Neural cell (in vitro differentiated cells): ENCODE data around the gene LRBA. TPM values are rescaled to one million over a fixed set of nuclear protein-coding genes. Genes with fewer than 3 reads are reported as not detected.
"Not testable (repeated sequence)": the region's sequence is repeated elsewhere in the genome, so short reads cannot be mapped to it uniquely, and the experiment has no call there.

ENCODE experiments used
- H2AFZ ChIP-seq: fragments of 200-600, 300-800 bp; sonication (generic), shearing (Covaris generic); 2 replicates; pipeline ENCODE4 v1.6.0; 2014; ENCODE audit warnings: low read depth, mild to moderate bottlenecking, antibody characterized with exemption, low read length, moderate library complexity
- H3F3A ChIP-seq: fragments of 200-600 bp; shearing (Covaris generic); 2 replicates; pipeline ENCODE4 v1.6.1; 2016; ENCODE audit warnings: mild to moderate bottlenecking, moderate library complexity, mixed read lengths, antibody characterized with exemption, low read length; ENCODE audit not compliant: insufficient read depth, poor library complexity, severe bottlenecking
- H3K27ac ChIP-seq: fragments of 200-600, 300-800 bp; sonication (generic), shearing (Covaris generic); 2 replicates; pipeline ENCODE4 v1.5.1; 2014; ENCODE audit warnings: mild to moderate bottlenecking, low read length, moderate library complexity
- H3K27me3 ChIP-seq: fragments of 300-800, 200-600 bp; sonication (generic), shearing (Covaris generic); 2 replicates; pipeline ENCODE4 v1.6.0; 2014; ENCODE audit warnings: mild to moderate bottlenecking, low read depth, low read length, moderate library complexity; ENCODE audit not compliant: insufficient read depth
- H3K36me3 ChIP-seq: fragments of 300-800, 200-600 bp; sonication (generic), shearing (Covaris generic); 2 replicates; pipeline ENCODE4 v1.5.1; 2014; ENCODE audit warnings: mild to moderate bottlenecking, antibody characterized with exemption, low read length, moderate library complexity; ENCODE audit not compliant: insufficient read depth
- H3K4me2 ChIP-seq: fragments of 300-800, 200-600 bp; sonication (generic), shearing (Covaris generic); 2 replicates; pipeline ENCODE4 v1.6.0; 2014; ENCODE audit warnings: mild to moderate bottlenecking, low read length
- H3K4me3 ChIP-seq: fragments of 300-800, 200-600 bp; sonication (generic), shearing (Covaris generic); 2 replicates; pipeline ENCODE4 v1.5.1; 2014; ENCODE audit warnings: mild to moderate bottlenecking, low read length, moderate library complexity
- H3K79me2 ChIP-seq: fragments of 200-600 bp; shearing (Covaris generic); replicated peaks from 2 replicates; pipeline ENCODE4 v1.6.0; 2014; ENCODE audit warnings: mild to moderate bottlenecking, low read length, moderate library complexity; ENCODE audit not compliant: insufficient read depth
- H3K9ac ChIP-seq: fragments of 300-800, 200-600 bp; sonication (generic), shearing (Covaris generic); 2 replicates; pipeline ENCODE4 v1.6.1; 2016; ENCODE audit warnings: mild to moderate bottlenecking, low read length, mixed read lengths
- H3K9me2 ChIP-seq: fragments of 200-600 bp; shearing (Covaris generic); 2 replicates; pipeline ENCODE4 v1.6.1; 2016; ENCODE audit warnings: mild to moderate bottlenecking, low read length, mixed read lengths; ENCODE audit not compliant: insufficient read depth
- H3K9me3 ChIP-seq: fragments of 200-600, 300-800 bp; sonication (generic), shearing (Covaris generic); 2 replicates; pipeline ENCODE4 v1.6.1; 2016; ENCODE audit warnings: mild to moderate bottlenecking, mixed run types, low read length, moderate library complexity, mixed read lengths
- H4K20me1 ChIP-seq: fragments of 200-600 bp; shearing (Covaris generic); 2 replicates; pipeline ENCODE4 v1.6.1; 2016; ENCODE audit warnings: mild to moderate bottlenecking, mixed run types; ENCODE audit not compliant: insufficient read depth
- EP300 ChIP-seq: fragments of 450-650 bp; conservative IDR thresholded peaks from 2 replicates; pipeline ENCODE4 v1.6.1; 2014; ENCODE audit warnings: antibody characterized with exemption, mild to moderate bottlenecking, moderate library complexity; ENCODE audit not compliant: poor library complexity, severe bottlenecking
- EZH2 ChIP-seq: fragments of 200-600, 300-800 bp; shearing (Covaris generic), sonication (generic); IDR thresholded peaks from 2 replicates; pipeline ENCODE4 v1.6.1; 2014; ENCODE audit warnings: antibody characterized with exemption, low read length, borderline replicate concordance, mild to moderate bottlenecking; ENCODE audit not compliant: insufficient read depth, poor library complexity, severe bottlenecking
- MXI1 ChIP-seq: fragments of 450-650 bp; conservative IDR thresholded peaks from 2 replicates; pipeline ENCODE4 v1.6.1; 2014; ENCODE audit warnings: antibody characterized with exemption, mild to moderate bottlenecking; ENCODE audit not compliant: poor library complexity, severe bottlenecking
- POLR2AphosphoS5 ChIP-seq: IDR thresholded peaks from 2 replicates; pipeline ENCODE4 v1.6.1; 2012
- RAD21 ChIP-seq: fragments of 450-650 bp; conservative IDR thresholded peaks from 2 replicates; pipeline ENCODE4 v1.6.1; 2014; ENCODE audit warnings: antibody characterized with exemption, mild to moderate bottlenecking, moderate library complexity
- SMC3 ChIP-seq: fragments of 450-650 bp; conservative IDR thresholded peaks from 2 replicates; pipeline ENCODE4 v1.6.1; 2014; ENCODE audit warnings: antibody characterized with exemption, mild to moderate bottlenecking, moderate library complexity; ENCODE audit not compliant: poor library complexity
- TAF1 ChIP-seq: IDR thresholded peaks from 2 replicates; pipeline ENCODE4 v1.6.1; 2012; ENCODE audit warnings: low read depth
- polyA plus RNA-seq: library from polyadenylated mRNA; depleted of rRNA; stranded (reverse); fragments of >200 nt; gene quantifications from 2 replicates; pipeline ENCODE4 v1.2.3, GENCODE V29; 2014
- TF ChIP-seq, protein P1 (sequence below): fragments of 450-650 bp; IDR thresholded peaks from 2 replicates; pipeline ENCODE4 v1.5.1; 2014; ENCODE audit warnings: antibody characterized with exemption, mild to moderate bottlenecking, moderate library complexity; ENCODE audit not compliant: poor library complexity, severe bottlenecking
- TF ChIP-seq, protein P2 (sequence below): IDR thresholded peaks from 2 replicates; pipeline ENCODE4 v1.6.1; 2012; ENCODE audit warnings: borderline replicate concordance

LRBA gene
- polyA plus RNA-seq, 1 donor from 2014 or later: 7.1 TPM

DNA sequence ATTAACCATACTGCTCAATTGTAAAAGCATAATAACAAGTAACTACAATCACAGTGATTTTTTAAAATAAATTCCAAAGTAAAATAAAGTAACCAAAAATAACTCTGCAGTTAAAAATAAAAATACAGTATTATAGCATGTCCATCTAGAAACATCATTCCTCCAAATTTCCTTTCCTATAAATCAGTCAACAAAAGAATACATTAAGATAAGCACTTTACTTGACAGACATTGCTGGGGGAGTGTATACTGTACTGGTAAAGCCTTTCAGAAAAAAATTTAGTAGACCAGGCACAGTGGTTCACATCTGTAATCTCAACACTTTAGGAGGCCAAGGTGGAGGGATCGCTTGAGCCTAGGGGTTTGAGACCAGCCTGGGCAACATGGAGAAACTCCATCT is 91.1 kb downstream of the LRBA start:
- H3K9ac ChIP-seq: no peak overlapping the region
- H4K20me1 ChIP-seq: no peaks in the 10 kb centered on the region
- H3K4me3 ChIP-seq: no peak overlapping the region
- no peak overlapping the region for H2AFZ ChIP-seq
- no peak overlapping the region for H3K4me2 ChIP-seq
- no peaks in the 10 kb centered on the region for H3K9me2 ChIP-seq
- no peaks in the 10 kb centered on the region for H3F3A ChIP-seq
- H3K79me2 ChIP-seq: no peaks in the 10 kb centered on the region
- H3K27me3 ChIP-seq: no peaks in the 10 kb centered on the region
- no peaks in the 10 kb centered on the region for H3K9me3 ChIP-seq
- no peaks in the 10 kb centered on the region for H3K36me3 ChIP-seq
- H3K27ac ChIP-seq: no peak overlapping the region
- TF ChIP-seq EP300: no peak
- TF ChIP-seq RAD21: no peak
- TF ChIP-seq, protein P1, sequence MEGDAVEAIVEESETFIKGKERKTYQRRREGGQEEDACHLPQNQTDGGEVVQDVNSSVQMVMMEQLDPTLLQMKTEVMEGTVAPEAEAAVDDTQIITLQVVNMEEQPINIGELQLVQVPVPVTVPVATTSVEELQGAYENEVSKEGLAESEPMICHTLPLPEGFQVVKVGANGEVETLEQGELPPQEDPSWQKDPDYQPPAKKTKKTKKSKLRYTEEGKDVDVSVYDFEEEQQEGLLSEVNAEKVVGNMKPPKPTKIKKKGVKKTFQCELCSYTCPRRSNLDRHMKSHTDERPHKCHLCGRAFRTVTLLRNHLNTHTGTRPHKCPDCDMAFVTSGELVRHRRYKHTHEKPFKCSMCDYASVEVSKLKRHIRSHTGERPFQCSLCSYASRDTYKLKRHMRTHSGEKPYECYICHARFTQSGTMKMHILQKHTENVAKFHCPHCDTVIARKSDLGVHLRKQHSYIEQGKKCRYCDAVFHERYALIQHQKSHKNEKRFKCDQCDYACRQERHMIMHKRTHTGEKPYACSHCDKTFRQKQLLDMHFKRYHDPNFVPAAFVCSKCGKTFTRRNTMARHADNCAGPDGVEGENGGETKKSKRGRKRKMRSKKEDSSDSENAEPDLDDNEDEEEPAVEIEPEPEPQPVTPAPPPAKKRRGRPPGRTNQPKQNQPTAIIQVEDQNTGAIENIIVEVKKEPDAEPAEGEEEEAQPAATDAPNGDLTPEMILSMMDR: no peak
- TF ChIP-seq POLR2AphosphoS5: no peak
- TF ChIP-seq MXI1: no peak
- TF ChIP-seq, protein P2, sequence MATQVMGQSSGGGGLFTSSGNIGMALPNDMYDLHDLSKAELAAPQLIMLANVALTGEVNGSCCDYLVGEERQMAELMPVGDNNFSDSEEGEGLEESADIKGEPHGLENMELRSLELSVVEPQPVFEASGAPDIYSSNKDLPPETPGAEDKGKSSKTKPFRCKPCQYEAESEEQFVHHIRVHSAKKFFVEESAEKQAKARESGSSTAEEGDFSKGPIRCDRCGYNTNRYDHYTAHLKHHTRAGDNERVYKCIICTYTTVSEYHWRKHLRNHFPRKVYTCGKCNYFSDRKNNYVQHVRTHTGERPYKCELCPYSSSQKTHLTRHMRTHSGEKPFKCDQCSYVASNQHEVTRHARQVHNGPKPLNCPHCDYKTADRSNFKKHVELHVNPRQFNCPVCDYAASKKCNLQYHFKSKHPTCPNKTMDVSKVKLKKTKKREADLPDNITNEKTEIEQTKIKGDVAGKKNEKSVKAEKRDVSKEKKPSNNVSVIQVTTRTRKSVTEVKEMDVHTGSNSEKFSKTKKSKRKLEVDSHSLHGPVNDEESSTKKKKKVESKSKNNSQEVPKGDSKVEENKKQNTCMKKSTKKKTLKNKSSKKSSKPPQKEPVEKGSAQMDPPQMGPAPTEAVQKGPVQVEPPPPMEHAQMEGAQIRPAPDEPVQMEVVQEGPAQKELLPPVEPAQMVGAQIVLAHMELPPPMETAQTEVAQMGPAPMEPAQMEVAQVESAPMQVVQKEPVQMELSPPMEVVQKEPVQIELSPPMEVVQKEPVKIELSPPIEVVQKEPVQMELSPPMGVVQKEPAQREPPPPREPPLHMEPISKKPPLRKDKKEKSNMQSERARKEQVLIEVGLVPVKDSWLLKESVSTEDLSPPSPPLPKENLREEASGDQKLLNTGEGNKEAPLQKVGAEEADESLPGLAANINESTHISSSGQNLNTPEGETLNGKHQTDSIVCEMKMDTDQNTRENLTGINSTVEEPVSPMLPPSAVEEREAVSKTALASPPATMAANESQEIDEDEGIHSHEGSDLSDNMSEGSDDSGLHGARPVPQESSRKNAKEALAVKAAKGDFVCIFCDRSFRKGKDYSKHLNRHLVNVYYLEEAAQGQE: no peak
- TF ChIP-seq SMC3: no peak
- no peak for TF ChIP-seq EZH2
- TF ChIP-seq TAF1: no peak

GRCh38 chr4:150921486-150921885 is 93.6 kb downstream of the LRBA start:
- not testable (repeated sequence) for H3K79me2 ChIP-seq, H4K20me1 ChIP-seq, H3F3A ChIP-seq, H3K36me3 ChIP-seq, H3K9me2 ChIP-seq, H3K4me3 ChIP-seq, H3K9me3 ChIP-seq, H3K27ac ChIP-seq, H3K27me3 ChIP-seq, H3K9ac ChIP-seq, H3K4me2 ChIP-seq, H2AFZ ChIP-seq

GRCh38 chr4:150918562-150918961 is 96.5 kb downstream of the LRBA start:
- H3K27me3 ChIP-seq: not testable (repeated sequence)

More at GRCh38 chr4:150918562-150918961, 96.5 kb downstream of the LRBA start:
- not testable (repeated sequence) for H3K4me2 ChIP-seq, H3K9me3 ChIP-seq, H2AFZ ChIP-seq, H3K9me2 ChIP-seq, H3K9ac ChIP-seq, H3K4me3 ChIP-seq, H3F3A ChIP-seq, H3K27ac ChIP-seq, H3K36me3 ChIP-seq, H4K20me1 ChIP-seq, H3K79me2 ChIP-seq
